8988T (cell line): ENCODE measurements around the gene IRF1.
"Not testable (repeated sequence)": the region's sequence is repeated elsewhere in the genome, so short reads cannot be mapped to it uniquely, and the experiment has no call there.

Experiments
- DNase-seq: peaks from one replicate; pipeline ENCODE4 v3.0.0; 2011

Gene IRF1

DNA sequence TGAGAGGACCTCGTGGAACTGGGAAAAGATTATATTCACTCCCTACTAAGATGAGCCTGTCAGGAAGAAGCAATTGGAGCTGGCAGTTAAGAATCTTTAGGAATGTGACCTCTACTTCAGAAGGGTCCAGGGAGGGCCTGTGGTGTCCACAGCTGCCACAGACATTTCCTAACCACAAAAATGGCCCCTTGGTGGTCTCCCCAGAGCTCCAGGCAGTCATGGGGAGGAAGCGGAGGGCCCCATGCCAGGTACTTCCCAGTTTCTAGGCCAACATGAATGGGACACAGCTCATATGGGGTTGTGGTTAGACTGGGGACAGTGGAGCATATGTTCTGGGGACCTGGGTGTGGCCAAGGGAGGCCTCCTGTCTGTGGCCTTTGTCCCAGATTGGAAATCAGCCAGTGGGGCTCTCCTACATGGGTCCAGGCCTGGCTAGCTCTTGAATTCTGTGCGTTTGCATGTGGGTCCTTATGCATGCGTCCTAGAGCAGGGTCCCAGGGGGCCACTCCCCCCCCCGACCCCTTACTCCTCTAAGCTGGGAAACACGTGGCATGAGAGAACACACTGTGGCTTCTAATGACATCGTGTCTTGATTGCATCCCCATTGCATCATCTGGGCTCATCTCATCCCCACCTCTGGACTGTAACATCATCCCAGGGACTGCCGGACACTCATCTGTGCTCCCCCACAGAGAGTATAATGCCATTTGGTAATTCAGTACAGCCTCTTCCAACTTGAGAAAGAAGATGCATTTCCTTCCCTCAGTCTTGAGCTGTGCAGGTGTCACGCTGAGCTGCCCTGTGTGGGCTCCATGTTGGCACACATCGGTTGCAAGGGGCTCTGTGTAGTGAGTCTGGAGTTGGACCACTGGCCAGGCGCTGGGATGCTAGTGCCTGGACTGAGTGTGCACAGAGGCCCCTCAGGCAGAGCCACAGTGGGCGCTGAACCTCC, 31.3 kb downstream of the IRF1 start:
- DNase-seq: no peak

DNA sequence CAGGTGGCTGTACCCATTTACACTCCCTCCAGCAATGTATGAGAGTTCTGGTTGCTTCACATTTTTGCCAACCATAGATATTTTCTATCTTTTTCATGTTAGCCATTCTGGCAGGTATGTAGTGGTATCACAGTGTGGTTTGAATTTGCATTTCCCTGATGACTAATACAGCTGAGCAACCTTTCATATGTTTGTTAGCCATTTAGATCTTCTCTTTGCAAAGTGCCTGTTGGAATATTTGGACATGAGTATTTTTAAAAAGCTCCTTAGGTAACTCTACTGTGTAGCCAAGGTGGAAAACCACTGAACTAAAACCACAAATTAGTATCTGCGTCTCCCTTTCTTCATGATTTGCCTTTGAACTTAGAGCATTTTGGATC, 31.9 kb downstream of the IRF1 start:
- no peak for DNase-seq

DNA sequence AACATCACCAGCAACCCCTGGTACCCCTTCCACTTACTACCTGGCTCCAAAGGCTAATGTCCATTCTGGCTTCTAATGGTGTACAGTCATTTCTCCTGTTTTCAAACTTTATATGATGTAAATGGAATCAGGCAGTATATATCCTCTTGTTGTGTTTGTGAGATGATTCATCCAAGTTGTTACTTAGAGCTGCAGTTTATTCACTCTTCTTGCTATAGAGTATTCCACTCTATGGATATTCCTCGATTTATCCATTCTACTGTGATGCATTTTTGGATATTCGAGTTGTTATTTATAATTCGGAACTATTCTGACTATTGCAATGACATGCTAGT, 32.4 kb downstream of the IRF1 start:
- no peak for DNase-seq

DNA sequence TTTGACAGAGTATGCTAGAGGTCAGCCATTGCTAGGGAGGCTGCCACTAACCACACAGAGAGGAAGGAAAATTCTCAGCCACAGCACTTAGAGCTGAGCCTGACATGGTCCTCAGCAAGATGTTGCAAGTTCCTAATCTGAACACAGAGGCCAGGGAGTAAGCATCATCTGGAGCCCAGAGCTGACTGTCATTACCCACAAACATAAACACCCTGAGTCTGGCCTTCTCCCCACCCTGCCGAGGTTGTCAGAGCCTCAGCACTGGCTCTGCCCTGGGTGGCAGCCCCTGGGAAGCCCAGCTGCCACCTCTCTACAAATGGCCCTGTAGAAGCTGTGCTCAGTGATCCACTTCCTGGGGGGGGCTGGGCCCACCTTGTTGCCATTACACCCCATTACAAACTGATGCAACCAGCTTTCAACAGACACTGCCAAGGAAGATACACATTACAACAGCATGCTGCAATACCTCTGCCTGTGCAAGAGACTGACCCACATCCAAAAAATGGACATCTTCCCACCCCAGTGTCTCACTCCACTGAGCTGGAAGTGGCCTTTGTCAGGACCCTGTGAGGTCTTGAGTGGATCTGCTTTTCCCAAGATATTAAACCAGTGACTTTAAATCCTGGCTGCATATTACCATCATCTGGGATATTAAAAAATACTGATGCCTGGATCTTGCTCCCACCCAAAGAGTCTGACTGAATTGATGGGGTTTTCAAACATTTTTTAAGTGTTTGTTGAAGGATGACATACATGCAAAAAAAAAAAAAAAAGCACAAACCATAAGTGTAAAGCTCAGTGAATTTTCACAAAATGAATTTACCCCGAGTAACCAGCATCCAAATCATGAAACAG, 33.0 kb downstream of the IRF1 start:
- DNase-seq: no peak

DNA sequence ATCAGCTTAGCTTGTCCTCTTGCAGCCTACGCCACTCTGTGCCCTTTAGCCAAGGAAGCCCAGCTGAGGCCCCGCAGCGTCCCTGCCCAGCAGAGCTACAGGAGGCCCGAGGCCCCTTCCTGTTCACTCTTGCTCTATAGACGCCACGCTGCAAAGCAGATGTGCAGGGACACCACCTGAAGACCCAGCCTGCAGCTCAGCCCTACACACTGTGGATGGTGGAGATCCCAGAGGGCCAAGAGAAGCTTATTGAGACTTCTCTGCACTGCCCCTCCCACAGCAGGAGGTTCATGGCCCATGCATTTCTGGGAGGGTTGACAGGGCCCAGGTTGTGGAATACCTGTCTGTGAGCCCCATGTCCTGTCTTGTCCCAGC, 33.6 kb downstream of the IRF1 start:
- no peak for DNase-seq

DNA sequence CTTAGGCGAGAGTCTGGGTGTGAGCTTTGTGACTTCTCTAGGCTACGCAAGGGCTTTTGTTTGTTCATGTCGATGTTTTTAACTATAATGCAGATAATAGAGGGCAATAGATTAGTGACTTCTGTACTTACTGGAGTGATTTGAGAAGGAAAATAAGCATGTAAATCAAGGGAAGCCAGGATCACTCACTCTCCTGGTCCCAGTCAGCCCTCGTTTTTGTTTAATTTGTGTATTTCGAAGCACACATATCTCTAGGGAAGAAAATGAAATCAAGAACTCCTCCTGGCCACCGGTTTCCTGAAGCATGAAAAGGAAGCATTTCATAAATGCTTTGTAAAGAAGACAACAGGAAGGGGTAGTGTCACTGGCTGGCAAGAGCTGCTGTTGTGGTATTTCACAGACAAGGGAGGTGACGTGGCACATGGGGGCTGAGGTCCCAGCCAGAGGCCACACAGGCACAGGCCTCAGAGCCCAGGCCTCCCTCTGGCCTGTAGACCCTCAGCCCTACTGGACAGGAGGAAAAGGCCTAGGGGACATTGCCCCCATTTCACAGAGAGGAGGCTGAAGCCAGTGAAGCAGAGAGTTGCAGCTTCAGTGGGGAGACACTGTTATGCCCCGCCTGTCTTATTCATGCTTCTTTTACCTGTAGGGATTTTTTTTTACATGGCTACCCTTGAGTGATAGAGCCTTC, 34.1 kb downstream of the IRF1 start:
- no peak for DNase-seq

DNA sequence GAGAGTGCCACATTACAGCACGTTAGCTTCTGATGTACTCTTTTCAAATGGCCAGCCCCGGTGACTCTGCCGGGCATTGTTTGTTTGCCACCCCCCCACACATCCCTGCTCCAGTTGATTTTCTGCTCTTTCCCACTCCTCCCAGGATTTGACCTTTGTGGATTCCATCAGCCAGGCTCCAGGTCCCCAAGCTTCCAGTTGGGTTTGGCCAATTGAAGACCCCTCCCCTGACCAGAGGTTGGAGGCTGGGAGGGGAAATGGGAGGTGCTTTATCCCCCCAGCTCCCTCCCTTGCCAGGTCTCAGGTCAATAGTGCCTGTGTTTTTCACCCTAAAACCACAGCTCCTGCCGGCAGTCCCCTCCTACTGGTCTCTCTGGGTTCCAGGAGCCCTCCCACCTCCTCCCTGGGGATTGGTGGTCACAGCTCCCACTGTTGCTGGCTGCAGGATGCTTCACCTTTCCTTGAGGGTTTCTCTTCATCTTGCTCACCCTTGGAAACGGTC, 34.9 kb downstream of the IRF1 start:
- DNase-seq: no peak

DNA sequence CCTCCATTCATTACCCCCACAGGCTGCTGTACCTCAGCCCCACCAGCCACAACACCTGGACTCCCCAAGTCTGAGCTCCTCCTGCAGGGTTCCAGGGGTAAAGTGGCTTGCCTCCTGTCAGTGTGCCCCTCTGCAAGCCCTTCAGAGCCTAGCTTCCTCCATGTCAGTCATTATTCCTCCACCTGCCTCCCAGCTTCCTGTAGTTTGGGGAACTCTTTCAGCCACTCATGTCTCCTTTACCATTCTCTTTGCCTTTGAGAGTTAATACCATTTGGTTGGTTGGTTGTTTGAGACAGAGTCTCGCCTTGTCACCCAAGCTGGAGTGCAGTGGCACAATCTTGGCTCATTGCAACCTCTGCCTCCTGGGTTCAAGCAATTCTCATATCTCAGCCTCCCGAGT, 36.2 kb downstream of the IRF1 start:
- no peak for DNase-seq

DNA sequence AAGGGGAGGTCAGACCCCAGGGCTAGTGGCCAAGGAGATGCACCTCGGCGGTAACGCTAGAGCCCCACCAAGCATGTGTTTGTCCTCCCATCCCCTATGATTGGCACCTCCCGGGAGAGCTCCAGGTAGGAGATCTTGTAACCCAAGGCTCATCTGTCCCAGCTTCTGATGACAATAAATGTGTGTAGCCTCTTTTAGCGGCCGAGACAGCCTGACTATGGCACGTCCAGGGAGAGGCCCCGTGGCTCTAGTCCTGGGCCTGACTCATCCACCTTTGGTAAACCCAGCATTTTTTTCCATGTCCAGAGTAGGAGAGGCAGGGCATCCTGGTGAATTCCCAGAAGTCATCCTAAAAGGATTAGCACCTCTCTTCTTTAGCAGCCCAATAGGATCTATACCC, 39.2 kb downstream of the IRF1 start:
- DNase-seq: no peak

DNA sequence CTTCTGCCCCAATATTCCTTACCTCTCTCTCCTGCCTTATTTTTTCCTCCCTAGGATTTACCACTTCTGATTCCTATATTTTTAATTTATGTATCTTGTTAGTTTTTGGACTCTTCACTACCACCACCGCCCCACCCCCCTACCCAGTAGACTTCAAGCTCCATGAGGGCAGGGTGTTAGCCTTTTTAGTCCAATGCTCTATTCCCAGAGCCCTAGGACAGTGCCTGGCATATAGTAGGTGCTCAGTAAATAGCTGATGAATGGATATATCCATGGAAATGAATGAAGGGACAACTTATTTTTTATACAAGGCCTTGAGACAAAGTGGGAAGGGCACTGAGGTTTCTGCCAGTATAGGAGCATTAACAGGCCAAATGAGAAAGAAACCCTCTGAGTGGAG, 41.5 kb downstream of the IRF1 start:
- DNase-seq: no peak

DNA sequence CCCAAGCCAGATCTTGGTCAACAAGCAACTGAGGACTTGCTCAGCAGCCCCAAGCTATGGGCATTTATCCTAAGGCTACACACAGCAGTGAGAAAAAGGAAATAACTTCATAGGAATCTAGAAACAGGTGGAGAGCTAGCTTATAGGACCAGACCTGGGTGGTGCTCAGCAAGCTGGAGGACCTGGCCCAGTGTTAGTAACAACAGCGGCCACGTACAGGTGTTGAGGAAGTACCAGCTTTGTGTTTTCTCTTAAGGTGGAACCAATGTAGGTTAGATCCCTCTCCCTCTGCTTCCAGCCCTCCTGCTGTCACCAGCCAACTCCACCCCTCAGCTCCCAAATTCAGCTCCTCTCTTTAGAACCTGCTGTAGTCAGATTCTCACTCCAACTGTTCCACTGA, 43.4 kb downstream of the IRF1 start:
- DNase-seq: no peak

DNA sequence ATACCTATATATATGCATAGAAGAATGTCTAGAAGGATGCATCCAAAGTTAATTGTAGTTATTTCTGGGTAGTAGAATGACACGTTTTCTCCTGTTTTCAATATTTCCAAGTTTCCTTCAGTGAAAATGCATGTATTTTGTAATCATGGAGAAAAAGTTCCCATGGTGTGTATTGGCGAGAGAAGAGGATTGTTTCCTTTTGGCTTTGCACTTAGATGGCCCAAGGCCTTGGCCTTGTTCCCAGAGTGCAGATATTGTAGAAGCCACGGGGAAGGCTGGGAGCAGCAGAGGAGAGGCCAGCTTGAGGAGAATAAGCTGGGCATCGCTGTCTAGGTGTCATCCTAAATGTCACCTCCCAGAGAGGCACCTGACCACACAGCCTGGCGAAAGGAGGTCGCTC, 44.0 kb downstream of the IRF1 start:
- DNase-seq: no peak

DNA sequence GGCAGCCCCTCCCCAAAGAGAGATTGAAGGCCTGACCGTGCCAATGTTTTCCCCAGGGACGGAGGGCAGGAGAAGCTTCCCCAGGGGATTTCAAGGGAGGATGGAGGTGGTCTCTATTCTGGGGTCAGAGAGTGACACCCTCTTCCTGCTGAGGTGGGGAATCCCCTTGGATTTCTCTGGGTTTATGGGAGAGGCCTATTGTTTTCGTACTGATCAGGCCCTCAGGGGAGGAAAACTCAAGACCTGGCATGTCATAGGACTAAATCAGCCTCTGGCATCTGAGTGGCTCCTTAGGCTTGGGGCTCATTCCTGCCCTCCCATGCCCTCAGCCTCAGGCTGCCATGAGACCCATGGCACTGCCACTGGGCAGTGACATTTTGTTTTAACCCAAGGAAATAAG, 44.6 kb downstream of the IRF1 start:
- DNase-seq: no peak

DNA sequence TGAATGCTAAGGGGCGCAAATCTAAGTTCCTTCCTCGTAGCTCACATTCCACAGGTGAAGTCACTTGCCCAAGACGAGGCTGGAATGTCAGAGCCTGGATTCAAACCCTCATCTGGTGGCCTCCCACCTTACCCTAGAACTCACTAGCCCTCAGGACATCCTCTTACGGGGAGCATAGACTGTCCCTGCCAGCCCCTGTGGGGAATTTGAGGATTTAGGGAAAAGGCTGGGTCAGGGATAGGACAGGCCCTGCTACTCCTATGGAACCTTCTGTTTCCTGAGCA, 45.0 kb downstream of the IRF1 start:
- no peak for DNase-seq

DNA sequence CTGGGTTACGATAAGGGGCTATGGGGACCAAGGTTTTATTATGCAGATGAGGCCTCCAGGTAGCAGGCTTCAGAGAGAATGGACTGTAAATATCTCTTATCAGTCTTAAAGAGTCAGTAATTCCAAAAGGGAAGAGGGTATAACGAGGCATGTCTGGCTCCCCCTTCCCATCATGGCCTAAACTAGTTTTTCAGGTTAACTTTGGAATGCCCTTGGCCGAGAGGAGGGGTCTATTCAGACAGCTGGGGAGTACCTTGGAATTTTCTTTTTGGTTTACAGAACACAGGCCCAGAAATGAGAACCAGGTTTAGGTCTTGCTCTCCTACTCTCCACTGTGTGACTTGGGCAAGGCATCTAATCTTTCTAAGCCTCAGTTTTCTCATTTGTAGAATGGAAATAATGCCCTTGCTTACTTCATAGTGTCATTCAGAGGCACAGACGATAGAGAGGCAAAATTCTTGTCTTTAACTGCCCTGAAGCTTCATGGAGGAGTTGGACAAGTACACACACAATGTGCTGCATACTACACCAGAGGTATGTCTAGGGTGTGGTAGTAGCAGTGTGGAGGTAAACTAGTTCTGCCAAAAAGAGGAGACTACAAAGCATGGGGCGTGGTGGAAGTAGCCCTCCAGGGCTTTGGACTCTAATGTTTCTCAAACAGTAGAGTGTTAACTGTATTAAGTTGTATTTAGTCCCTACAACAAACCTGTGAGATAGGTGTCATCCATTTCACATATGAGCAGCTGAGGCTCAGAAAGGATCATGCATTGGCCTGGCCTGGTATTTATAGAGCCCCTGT, 45.5 kb downstream of the IRF1 start:
- no peak for DNase-seq

DNA sequence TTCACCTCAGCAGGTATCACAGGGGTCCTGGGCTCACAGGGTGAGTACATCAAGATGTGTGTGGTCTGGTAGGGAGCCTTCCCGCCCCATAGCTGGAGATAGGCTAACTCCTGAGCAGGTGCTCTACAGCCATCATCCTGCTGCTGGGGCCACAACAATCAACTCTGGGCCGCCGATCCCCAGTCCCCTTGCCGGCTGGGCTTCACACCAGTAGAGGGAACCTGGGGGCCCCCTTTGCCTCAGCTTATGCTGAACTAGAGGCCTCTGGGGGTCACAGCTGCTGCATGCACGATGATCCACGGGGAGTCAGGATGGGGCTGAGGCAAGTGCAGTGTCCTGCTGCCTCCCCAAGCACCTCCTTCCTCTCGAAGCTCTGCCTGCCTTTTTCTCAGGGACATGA, 46.5 kb downstream of the IRF1 start:
- DNase-seq: no peak

DNA sequence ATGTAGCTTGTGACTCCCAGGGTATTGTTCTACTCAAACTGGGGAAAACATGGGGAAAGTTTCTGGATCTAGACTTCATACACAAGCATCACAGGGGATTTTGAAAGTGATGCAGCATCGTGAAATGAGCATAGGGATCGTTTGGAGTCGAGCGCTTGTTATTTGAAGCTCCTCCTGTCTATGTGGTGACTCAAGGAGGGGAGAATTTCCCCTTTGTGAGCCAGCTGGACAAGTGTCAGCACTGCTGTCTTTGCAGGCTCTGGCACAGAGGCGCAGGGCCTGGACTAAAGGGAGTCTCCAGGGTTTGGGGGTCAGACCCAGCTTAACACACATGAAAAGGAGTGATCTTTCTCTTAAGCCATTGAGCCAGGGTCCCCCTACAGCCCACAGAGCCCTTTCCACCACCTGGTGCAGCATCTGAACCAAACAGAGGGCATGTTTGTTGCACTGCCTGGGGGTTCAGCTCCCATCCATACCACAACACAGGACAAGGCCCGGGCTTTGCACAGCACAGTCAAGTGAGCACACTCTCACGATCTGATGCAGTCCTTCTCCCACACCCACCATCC, 51.0 kb downstream of the IRF1 start:
- no peak for DNase-seq

DNA sequence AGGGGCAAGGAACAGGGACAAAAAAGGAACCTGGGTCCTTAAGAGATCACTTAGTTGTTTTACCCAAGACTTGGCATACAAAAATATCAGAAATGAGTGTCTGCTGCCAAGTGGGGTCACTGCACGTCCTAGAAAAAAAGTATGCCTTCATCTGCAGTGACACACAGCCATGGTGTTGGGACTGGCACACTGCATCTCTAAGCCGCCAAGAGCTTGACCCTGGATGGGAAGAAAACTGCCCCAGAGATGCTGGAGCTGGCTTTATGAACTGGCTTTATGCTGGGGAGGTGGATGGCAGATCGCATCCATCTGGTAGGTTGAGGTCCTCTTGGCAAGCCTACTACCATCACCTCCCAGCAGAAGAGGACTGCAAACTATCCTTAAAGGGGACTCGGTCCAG, 51.7 kb downstream of the IRF1 start:
- DNase-seq: no peak

DNA sequence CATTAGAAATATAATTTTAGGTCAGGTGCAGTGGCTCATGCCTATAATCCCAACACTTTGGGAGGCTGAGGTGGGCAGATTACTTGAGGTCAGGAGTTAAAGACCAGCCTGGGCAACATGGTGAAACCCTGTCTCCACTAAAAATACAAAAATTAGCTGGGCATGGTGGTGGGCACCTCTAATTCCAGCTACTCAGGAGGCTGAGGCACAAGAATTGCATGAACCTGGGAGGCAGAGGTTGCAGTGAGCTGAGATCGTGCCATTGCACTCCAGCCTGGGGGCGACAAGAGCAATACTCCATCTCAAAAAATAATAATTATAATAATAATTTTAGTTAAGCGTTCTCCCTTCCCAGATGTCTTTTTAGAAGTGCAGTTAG, 52.3 kb downstream of the IRF1 start:
- DNase-seq: not testable (repeated sequence)

DNA sequence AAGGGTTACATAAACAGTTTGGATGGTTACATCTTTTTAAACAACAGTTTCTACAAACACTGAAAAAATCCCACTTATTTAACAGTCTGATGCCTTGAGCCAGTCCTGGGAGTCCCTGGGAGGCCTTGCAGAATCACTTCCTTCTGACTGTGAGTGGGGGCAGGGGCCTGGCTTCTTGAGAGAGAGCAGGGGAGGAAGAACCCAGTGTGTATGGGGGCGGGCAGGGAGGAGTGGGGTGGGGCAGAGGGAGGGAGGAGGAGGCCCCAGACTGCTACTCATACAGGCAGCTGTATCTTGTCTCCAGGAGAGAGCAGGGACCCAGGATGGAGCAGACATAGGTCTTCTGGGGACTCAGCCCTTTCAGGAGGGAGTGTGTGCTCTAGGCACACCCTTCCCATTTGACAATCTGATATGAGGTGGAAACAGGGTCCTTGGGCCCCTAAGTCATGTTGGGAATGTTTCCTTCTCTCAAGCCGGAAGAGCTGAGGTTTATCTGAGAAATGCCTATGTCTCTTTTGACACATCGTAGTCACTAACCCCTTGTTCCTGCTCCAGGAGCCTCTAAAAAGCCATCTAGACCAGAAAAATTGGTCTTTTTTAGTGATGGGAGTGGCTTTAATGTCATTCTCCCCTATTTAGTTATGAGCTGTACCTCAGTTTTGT, 52.8 kb downstream of the IRF1 start:
- no peak for DNase-seq

DNA sequence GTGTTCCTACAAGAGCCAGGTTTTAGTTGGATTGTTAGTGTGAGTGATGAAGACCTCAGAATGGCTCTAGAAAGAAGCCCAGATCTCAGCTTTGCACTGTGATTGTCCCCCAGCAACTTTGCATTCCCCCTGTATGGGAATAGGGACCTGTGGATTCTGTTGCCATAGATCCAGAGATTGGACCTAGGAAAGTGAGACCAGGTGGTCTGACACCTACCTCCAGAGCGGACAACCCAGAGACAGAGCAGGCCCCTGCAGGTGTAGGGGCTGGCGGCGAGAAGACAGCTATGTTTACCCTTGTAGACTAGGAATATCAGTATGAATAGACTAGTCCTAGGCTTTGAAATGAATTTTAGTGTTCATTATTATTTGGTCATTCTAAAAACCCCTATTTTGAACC, 53.6 kb downstream of the IRF1 start:
- DNase-seq: no peak

DNA sequence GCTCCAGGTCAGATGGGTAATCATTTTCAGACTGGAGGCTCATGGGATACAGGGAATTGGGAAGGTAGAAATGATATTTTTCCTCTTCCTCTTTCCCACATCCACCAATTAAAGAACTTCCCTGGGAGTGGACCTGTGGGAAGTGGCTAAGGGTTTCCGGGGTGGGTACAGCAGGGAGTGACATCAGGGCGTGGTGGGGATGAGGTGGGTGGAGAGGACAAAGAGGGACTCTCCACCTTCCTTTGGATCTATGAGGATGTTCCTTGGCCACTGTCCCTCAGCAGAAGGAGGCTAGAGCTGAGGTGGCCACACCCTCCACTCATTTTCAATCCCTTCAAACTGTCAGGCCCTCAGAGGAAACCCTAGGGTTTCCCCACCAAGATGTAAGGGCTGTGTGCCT, 54.7 kb downstream of the IRF1 start:
- DNase-seq: no peak
